ENCODE results near the gene WNK4. TPM values are rescaled to one million over a fixed set of nuclear protein-coding genes. Genes with fewer than 3 reads are reported as not detected.

Gene WNK4
- total RNA-seq, 1 experiment from 2014 or later: 1.5 TPM

GRCh38 chr17:42760652-42761581 lies 19.5 kb upstream of the WNK4 start, which contains the start of gene RAMP2 (continued):
- TF ChIP-seq MAX (CRISPR knock-in tag; IDR thresholded peaks at IDR 0.05) (peak; percentile 59), ERG (CRISPR knock-in tag; IDR thresholded peaks at IDR 0.05) (no peak), ZBTB43 (CRISPR knock-in tag; IDR thresholded peaks at IDR 0.05) (no peak), MXD4 (CRISPR knock-in tag; IDR thresholded peaks at IDR 0.05; ENCODE audit: borderline replicate concordance) (no peak), E2F5 (CRISPR knock-in tag; IDR thresholded peaks at IDR 0.05) (0 out of 2 replicates have a peak, but pooled peaks have one; percentile 70), ELF4 (CRISPR knock-in tag; IDR thresholded peaks at IDR 0.05; ENCODE audit: low read depth) (peak; percentile 29; the same call in 1 of the 2 replicates), CREM (CRISPR knock-in tag; IDR thresholded peaks at IDR 0.05) (no peak; the same call in 1 of the 2 replicates), ZNF671 (CRISPR knock-in tag; IDR thresholded peaks at IDR 0.05) (no peak), CTCF (IDR thresholded peaks at IDR 0.05) (no peak), ZNF219 (CRISPR knock-in tag; IDR thresholded peaks at IDR 0.05; ENCODE audit: borderline replicate concordance) (0 out of 2 replicates have a peak, but pooled peaks have one; percentile 18), ZNF416 (CRISPR knock-in tag; IDR thresholded peaks at IDR 0.05) (no peak), PRRX2 (CRISPR knock-in tag; IDR thresholded peaks at IDR 0.05) (no peak), GTF2I (CRISPR knock-in tag; conservative IDR thresholded peaks at IDR 0.05) (no peak), NR2C2 (CRISPR knock-in tag; IDR thresholded peaks at IDR 0.05) (no peak), HMGA2 (CRISPR knock-in tag; IDR thresholded peaks at IDR 0.05) (no peak), TP53 (CRISPR knock-in tag; IDR thresholded peaks at IDR 0.05) (peak; percentile 67; the same call in 1 of the 2 replicates), ATF1 (CRISPR knock-in tag; IDR thresholded peaks at IDR 0.05) (no peak), AFF4 (CRISPR knock-in tag; IDR thresholded peaks at IDR 0.05; ENCODE audit: borderline replicate concordance) (no peak), STAT6 (CRISPR knock-in tag; conservative IDR thresholded peaks at IDR 0.05; ENCODE audit: low read depth) (no peak), PREB (CRISPR knock-in tag; IDR thresholded peaks at IDR 0.05; ENCODE audit: borderline replicate concordance) (no peak), FOXP4 (CRISPR knock-in tag; IDR thresholded peaks at IDR 0.05) (no peak), GABPB1 (CRISPR knock-in tag; IDR thresholded peaks at IDR 0.05) (no peak)
